ENCODE results near the gene RXRA. TPM values are rescaled to one million over a fixed set of nuclear protein-coding genes. Genes with fewer than 3 reads are reported as not detected.

The RXRA gene
- total and polyA plus RNA-seq, 2 of the 13 experiments (the other 11 are each of a cell fraction or from before 2014, with no cell fraction given), result 18.9 to 29.2 TPM

DNA sequence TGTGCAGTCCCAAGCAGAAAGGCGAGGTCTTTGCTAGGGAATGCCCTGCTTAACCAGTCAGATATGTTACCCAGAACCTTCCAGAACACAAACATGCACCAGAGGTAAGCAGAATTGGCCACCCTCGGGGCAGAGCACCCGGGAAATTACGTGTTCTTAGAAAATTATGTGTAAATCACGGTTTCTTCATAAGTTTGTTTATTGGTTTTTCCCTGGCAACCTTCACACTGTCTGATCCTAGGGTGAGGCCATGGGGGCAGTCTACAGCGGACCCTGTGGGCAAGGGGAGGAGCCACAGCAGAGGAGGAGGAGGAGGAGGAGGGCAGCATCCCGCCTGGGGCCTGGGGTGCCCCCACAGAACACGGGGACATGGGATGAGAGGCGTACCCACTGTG lies 31.4 kb downstream of the RXRA start:
- CTCF ChIA-PET (ENCODE audit: low intra/inter-chr PET ratio, low total read pairs), result no interaction called here
- TF ChIP-seq ZBTB20 (CRISPR knock-in tag; IDR thresholded peaks at IDR 0.05; ENCODE audit: borderline replicate concordance, low read depth) (no peak), HNRNPL (IDR thresholded peaks at IDR 0.05; ENCODE audit: low read depth, low read length) (0 out of 2 replicates have a peak, but pooled peaks have one; percentile 8), ZNF263 (CRISPR knock-in tag; IDR thresholded peaks at IDR 0.05) (peak; percentile 73)
- no peaks in the 10 kb centered on the region for H3K27me3 ChIP-seq (ENCODE audit: control insufficient read depth in 1 of 2, insufficient read depth in 2 of 2, low read length in 2 of 2)
- H3K36me3 ChIP-seq (replicated peaks in 1 of 2; ENCODE audit: control insufficient read depth in 1 of 2, insufficient read depth in 2 of 2, low read length in 2 of 2), result no peaks in the 10 kb centered on the region
- peaks cover 65% of the 10 kb centered on the region for H3K4me1 ChIP-seq (ENCODE audit: insufficient read depth, low read length)
- no peak overlapping the region for H3K9ac ChIP-seq (ENCODE audit: insufficient read depth, low read depth, low read length)
- ATAC-seq (no peak), DNase-seq (ENCODE audit: low spot score) (no peak), FAIRE-seq (no peak)
- peaks cover 74% of the 10 kb centered on the region for H4K20me1 ChIP-seq (ENCODE audit: insufficient read depth, low read length)
- H3K4me3 ChIP-seq (replicated peaks in 1 of 3; ENCODE audit: insufficient read depth in 1 of 3, low read depth in 2 of 3, low read length in 3 of 3), result no peak overlapping the region
- H3K79me2 ChIP-seq (ENCODE audit: insufficient read depth, low read length), result peaks cover 72% of the 10 kb centered on the region
- no peak overlapping the region for H2AFZ ChIP-seq (ENCODE audit: low read length)
- no peak overlapping the region for H3K27ac ChIP-seq (ENCODE audit: extremely low read length, insufficient read depth, low read length)
- WGBS (ENCODE audit: low lambda C conversion rate), result 84% methylated on average over 9 of the region's 9 CpGs
- intact Hi-C loops (cut with micrococcal nuclease; ENCODE audit: unreplicated experiment), result no loop called here
- POLR2A ChIA-PET, result no interaction called here
- no TSS peak for BruUV-seq (replicated peaks)
- H3K9me3 ChIP-seq (ENCODE audit: low read length), result no peaks in the 10 kb centered on the region
- no peak overlapping the region for H3K4me2 ChIP-seq (ENCODE audit: low read depth, low read length)
- in situ Hi-C loops (cut with HindIII; ENCODE audit: extremely low pct_ligation_motif_present, low pct_unique_long_range_greater_than_20kb), result no loop called here

DNA sequence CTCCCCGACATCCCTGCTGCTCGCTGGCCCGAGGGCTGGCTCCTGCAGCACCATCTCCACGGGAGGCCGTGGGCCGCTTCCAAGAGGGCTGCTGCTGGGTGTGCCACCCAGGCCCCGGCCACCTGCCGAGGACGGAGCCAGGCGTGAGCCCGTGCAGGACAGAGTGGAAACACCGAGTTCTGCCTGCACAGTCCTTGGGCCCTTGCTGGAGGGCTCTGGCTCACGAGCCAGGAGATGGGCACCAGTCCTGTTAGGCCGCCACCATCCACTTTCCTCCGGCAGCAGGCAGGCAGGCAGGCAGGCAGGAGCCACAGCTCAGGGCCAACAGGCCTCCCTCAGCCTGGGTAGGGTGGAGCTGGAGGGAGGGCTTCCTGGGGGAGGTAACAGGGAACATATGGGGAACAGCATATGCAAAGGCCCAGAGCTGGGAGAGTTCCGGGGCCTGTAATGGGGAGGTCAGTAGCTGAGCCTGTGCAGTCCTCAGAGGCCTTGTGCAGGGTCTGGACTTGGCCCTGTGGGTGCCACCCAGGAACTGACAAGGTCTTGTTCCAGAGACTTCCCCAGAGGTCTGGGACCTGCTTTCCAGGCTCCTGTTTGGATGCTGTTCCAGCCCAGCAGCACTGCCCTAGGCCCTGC lies 31.9 kb downstream of the RXRA start:
- DNase-seq (ENCODE audit: low spot score), result no peak
- Histone ChIP-seq H3K36me3 (replicated peaks in 1 of 2; ENCODE audit: control insufficient read depth in 1 of 2, insufficient read depth in 2 of 2, low read length in 2 of 2) (no peaks in the 10 kb centered on the region), H3K27me3 (ENCODE audit: control insufficient read depth in 1 of 2, insufficient read depth in 2 of 2, low read length in 2 of 2) (no peaks in the 10 kb centered on the region), H3K27ac (ENCODE audit: extremely low read length, insufficient read depth, low read length) (no peak overlapping the region), H4K20me1 (ENCODE audit: insufficient read depth, low read length) (peaks cover 69% of the 10 kb centered on the region), H3K4me2 (ENCODE audit: low read depth, low read length) (no peak overlapping the region), H3K4me1 (ENCODE audit: insufficient read depth, low read length) (peaks cover 70% of the 10 kb centered on the region), H2AFZ (ENCODE audit: low read length) (no peak overlapping the region), H3K9ac (ENCODE audit: insufficient read depth, low read depth, low read length) (no peak overlapping the region), H3K9me3 (ENCODE audit: low read length) (no peaks in the 10 kb centered on the region), H3K79me2 (ENCODE audit: insufficient read depth, low read length) (peaks cover 70% of the 10 kb centered on the region), H3K4me3 (replicated peaks in 1 of 3; ENCODE audit: insufficient read depth in 1 of 3, low read depth in 2 of 3, low read length in 3 of 3) (no peak overlapping the region)
- ChIA-PET CTCF (ENCODE audit: low intra/inter-chr PET ratio, low total read pairs) (no interaction called here), POLR2A (interaction anchor here (1.2 kb wide), 1 partner anchor 29 kb away, joined by 3 read pairs; no protein-coding TSS in a partner anchor)
- in situ Hi-C loops (cut with HindIII; ENCODE audit: extremely low pct_ligation_motif_present, low pct_unique_long_range_greater_than_20kb) (no loop called here), intact Hi-C loops (cut with micrococcal nuclease; ENCODE audit: unreplicated experiment) (no loop called here)
- 88% methylated on average over 2 of the region's 16 CpGs for WGBS (ENCODE audit: low lambda C conversion rate)
- no peak for ATAC-seq
- TF ChIP-seq GABPB1 (CRISPR knock-in tag; IDR thresholded peaks at IDR 0.05) (peak; percentile 8; the same call in 1 of the 2 replicates), AGO2 (optimal IDR thresholded peaks at IDR 0.05; ENCODE audit: low read depth, low read length) (peak; percentile 15)
- TF ChIP-seq, protein P1, sequence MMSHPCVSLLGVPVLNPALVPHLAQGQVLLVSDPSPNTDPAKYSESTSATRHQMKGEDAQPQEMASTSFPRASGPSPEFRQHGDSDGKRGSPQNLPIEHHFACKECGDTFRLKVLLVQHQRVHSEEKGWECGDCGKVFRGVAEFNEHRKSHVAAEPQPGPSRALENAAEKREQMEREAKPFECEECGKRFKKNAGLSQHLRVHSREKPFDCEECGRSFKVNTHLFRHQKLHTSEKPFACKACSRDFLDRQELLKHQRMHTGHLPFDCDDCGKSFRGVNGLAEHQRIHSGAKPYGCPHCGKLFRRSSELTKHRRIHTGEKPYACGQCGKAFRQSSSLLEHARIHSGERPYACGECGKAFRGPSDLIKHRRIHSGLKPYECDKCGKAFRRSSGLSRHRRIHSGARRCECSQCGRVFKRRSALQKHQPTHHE (CRISPR knock-in tag; IDR thresholded peaks at IDR 0.05; ENCODE audit: borderline replicate concordance), result no peak
- TF ChIP-seq, protein P2, sequence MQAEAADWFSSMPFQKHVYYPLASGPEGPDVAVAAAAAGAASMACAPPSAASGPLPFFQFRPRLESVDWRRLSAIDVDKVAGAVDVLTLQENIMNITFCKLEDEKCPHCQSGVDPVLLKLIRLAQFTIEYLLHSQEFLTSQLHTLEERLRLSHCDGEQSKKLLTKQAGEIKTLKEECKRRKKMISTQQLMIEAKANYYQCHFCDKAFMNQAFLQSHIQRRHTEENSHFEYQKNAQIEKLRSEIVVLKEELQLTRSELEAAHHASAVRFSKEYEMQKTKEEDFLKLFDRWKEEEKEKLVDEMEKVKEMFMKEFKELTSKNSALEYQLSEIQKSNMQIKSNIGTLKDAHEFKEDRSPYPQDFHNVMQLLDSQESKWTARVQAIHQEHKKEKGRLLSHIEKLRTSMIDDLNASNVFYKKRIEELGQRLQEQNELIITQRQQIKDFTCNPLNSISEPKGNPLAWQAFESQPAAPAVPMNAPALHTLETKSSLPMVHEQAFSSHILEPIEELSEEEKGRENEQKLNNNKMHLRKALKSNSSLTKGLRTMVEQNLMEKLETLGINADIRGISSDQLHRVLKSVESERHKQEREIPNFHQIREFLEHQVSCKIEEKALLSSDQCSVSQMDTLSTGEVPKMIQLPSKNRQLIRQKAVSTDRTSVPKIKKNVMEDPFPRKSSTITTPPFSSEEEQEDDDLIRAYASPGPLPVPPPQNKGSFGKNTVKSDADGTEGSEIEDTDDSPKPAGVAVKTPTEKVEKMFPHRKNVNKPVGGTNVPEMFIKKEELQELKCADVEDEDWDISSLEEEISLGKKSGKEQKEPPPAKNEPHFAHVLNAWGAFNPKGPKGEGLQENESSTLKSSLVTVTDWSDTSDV (CRISPR knock-in tag; IDR thresholded peaks at IDR 0.05), result 0 out of 2 replicates have a peak, but pooled peaks have one; percentile 41
- no TSS peak for BruUV-seq (replicated peaks)
- no peak for FAIRE-seq
